Right ventricle myocardium superior (tissue), 1 donor: ENCODE data around the gene TUBG2. TPM values are rescaled to one million over a fixed set of nuclear protein-coding genes. Genes with fewer than 3 reads are reported as not detected.
A peak's percentile ranks its signal among the peaks of the same experiment; 100 is the strongest.
"Not testable (repeated sequence)": the region's sequence is repeated elsewhere in the genome, so short reads cannot be mapped to it uniquely, and the experiment has no call there.

Experiments
- ATAC-seq: fragments of 200-7000 bp; cut with Tn5 transposase; one replicate; pipeline ENCODE4 v1.9.1; 2020; ENCODE audit warnings: mild to moderate bottlenecking; ENCODE audit not compliant: poor library complexity
- DNase-seq: peaks from one replicate; pipeline ENCODE4 v3.0.0-alpha.2; 2020
- intact Hi-C: fragments of 100-400 bp; cut with DNase I; formaldehyde crosslinking; loops from one replicate; pipeline ENCODE4 v1.11.2; 2022
- total RNA-seq: library from RNA; stranded (reverse); fragmentation: NEBNext Ultra II Directional; extraction: Animal tissue kit (Norgen Biotek cat#: 25700); gene quantifications from one replicate; pipeline ENCODE4 v1.2.1, GENCODE V29; 2021
- donor health status: DM: no; HTN: yes; CAD: no; lungs with severe emphysema.

TUBG2 gene
- total RNA-seq, 1 donor from 2014 or later, result 12.4 TPM

- DNase-seq, result no peak
- ATAC-seq, result no peak
- intact Hi-C loops, result no loop called here
Measured at GRCh38 chr17:42647778-42648177, 11.3 kb upstream of the TUBG2 start.

DNA sequence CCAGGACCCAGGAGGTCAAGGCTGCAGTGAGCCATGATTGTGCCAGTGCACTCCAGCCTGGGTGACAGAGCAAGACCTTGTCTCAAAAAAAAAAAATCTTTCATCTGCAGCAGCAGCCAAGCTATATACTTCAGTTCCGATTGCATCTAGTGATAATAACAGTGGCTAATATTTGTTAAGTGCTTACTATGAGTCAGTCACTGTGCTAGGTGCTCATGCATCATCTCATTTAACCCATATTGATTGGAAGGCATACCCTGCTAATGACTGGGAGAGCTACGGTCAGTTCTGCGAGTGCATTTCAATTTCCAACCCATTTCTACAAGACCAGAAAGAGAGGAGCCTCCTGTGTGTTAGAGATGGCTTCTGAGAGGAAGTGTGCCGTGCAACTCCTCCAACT, 7.7 kb upstream of the TUBG2 start:
- intact Hi-C loops, result no loop called here
- ATAC-seq (no peak), DNase-seq (no peak)

DNA sequence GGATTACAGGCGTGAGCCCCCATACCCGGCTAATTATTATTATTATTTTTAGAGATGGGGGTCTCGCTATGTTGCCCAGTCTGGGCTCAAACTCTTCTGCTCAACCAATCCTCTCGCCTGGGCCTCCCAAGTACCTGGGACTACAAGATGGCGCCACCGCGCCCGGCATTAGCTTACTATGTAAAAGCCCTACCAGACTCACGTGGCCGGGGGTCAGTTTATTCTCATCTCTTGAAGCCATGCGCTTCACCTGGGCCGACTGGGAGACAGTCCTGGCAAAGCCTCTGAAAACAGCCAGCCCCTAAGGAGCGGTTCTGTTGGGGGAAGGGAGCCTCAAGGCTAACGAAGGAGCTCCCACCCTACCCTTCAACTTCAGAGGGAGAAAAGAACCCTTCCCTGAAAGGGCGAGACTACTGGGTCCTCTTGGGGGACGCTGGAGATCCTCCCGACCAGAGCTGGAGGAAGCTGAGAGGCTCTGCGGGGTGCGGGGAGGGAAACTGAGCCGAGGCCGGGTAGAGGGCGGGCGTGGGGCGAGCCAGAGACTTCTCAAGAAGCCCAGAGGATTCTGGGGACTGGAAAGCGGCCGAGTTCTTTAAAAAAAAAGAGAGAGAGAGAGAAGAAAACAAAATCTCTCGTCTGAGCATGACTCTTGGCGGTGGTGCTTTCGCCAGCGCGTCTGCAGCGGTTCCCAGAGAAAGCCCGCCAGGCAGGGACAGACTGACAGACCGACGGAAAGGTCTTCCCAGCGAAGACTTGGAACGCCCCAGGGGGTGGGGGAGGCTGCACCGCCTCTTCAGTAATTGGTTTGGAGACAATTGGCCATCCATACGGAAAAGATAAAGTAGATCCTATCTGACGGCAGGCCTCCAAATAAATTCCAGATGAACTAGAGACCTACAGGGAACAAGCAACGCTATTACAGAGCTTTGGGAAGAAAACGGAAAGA, 5.6 kb upstream of the TUBG2 start:
- DNase-seq (peak; percentile 82), ATAC-seq (peak; percentile 88)
- intact Hi-C loops, result no loop called here

DNA sequence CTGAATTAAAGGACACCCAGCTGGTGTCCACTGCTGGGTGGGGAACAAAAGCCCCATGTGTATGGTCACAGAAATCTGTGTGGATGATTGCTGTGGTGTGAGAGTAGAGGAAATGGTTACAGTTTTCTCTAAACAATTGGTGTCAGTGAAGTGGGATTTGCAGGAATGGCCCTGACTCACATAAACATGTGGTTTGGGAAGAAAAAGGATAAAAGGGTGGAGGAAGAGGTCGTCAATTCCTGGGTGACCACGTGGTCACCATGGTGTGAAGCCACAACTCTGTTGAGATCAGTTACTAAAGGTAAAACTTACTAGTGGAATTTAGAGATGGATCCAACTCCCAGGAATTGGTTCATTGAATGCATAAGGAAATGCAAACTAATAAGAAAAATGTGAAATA, 3.6 kb upstream of the TUBG2 start:
- no peak for DNase-seq
- intact Hi-C loops, result no loop called here
- no peak for ATAC-seq

- intact Hi-C loops, result no loop called here
- no peak for ATAC-seq
Measured at GRCh38 chr17:42657824-42658588, 1.1 kb upstream of the TUBG2 start.

GRCh38 chr17:42659932-42660274, 819 bp downstream of the TUBG2 start:
- ATAC-seq, result peak; percentile 26
- intact Hi-C loops, DNase-seq: not testable (repeated sequence)

More at GRCh38 chr17:42657824-42658588, 1.1 kb upstream of the TUBG2 start:
- DNase-seq, result no peak

DNA sequence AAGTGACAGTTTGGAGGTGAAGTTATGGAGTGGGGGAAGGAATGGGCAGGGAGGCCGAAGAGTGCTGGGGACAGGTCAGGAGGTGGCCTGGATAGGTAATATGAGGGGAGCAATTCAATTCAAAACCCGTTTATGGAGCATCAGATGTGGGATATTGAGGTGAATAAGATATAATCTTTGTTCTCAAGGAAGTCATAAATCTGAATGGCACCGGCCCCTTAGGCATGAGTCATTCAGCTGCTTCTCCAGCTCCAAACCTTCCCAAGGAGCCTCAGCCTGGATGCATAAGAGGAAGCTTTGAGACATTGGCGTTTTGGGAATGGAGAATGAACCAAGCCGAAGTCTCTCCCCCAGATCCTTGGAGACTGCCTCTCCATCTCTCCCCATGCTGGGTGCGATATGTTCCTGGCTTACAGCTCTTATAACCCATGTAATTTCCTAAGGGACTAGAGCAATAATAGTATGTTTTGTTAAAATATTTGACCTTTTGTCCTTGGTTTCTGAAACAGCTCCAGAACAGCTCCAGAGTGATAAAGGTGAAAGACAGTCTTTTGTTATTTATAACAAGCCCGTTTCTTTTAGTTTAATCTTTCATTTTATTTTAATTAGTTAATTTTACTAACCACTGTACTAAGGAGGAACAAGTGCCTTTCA, 1.7 kb downstream of the TUBG2 start:
- intact Hi-C loops, result no loop called here
- DNase-seq, result no peak
- ATAC-seq, result no peak

DNA sequence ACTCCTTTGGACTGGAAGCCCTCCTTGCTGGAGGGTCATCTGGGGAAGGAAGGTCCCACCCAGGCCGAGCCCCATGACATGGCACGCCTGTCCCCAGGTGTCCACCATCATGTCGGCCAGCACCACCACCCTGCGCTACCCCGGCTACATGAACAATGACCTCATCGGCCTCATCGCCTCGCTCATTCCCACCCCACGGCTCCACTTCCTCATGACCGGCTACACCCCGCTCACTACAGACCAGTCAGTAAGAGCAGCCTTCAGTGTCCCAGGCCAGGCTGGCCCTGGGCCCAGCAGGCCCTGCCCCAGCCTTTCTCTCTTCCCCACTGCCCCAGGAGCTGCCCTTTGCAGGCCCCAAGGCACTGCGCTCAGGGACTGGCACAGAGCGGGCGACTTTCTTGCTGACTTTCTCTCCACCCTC, 6.5 kb downstream of the TUBG2 start:
- DNase-seq (no peak), ATAC-seq (no peak)
- intact Hi-C loops, result no loop called here

GRCh38 chr17:42666126-42666525, 7.0 kb downstream of the TUBG2 start:
- DNase-seq, intact Hi-C loops, ATAC-seq: not testable (repeated sequence)

DNA sequence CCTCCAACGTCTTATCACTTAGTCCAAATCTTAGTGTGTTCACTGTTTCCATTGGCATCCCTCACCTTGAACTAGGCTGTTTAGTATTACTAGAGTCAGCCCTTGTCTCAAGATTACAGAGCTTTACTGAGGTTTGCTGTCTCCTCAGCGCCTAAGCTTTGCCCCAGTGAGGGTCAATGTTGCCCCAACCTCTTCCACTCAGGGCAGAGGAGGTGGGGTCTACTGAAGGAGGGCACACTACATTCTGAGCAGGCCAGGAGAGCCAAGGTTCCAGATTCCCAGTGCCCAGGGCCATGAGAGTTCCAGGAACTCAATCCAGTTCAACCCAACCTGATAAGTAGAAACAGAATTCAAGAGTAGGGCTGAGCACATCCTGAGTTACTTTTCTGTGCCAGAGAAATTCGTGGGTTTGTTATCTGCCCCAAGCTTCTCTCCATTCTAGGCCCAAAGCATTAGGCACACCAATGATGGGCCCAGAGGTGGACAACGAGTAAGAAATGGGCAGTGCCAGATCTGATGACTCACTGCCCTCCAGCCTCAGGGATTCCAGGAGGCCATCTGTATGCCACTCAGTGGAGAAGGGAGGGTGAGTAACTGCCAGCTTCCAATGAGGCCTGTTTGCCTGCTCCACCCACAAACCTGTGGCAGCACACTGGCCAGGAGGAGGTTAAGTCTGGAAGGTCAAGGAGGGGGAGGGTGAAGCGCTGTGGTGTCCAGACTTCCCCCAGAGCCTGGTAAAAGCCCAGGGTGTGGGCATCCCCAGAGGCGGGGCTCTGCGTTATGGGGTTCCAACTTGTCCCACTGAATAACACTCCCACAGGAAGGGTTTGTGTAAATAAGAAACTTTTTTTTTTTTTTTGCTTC, 8.2 kb downstream of the TUBG2 start:
- intact Hi-C loops, result no loop called here
- ATAC-seq, result peak; percentile 49
- no peak for DNase-seq

DNA sequence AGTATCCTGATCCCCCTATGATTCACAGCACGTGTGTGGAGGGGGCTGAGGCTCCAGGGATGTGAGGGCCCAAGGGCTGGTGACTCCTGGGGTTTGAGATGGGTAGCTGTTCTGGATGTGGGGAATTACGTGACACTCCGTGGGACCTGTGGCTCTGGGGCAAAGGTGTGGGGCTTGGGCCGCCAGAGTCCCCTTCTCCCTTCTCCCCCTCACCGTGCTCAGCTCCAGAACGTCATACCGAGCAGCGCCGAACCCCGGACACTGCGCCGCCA, 10.6 kb downstream of the TUBG2 start:
- ATAC-seq, result no peak
- no peak for DNase-seq
- intact Hi-C loops, result no loop called here

DNA sequence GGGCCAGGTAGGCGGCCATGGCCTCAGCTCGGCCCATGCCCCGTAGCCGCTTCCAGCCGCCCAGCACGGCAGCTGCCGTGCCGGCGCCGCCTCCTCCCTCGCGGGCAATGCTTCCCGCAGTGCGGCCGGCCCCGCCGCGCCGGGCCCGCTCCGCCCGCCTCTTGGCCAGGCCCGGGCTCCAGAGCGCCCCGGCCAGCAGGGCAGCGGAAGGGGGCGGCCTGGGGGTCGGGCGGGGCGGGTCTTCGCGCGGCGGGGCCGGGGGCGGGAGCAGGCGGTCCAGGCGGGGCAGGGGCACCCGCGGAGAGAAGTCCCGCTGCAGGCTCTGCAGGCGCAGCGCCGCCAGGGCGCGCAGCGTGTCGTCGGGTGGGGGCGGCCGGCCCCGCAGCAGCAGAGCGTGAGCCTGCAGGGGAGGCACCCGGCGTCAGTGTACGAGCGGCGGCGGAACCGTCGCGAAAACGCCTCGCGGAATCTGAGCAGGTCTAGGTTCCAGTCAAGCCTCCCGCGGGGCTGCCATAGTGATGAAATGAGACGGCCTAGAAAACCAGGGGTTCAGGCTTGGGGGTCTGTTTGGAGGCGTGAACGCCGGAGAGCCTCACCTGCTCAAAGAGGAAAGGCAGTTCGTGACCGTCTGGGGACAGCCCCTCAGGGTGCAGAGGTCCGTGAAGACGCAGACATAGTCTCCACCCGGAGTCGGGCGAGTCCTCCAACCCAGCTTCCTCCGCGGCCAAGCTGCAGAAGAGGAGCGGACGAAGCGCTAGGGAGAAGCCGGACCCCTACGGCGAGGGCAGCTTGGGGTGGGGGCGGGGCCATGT, 11.1 kb downstream of the TUBG2 start:
- no peak for ATAC-seq
- intact Hi-C loops, result no loop called here
- no peak for DNase-seq

GRCh38 chr17:42670789-42671657, 11.9 kb downstream of the TUBG2 start:
- no peak for ATAC-seq
- DNase-seq, result no peak
- intact Hi-C loops, result no loop called here

DNA sequence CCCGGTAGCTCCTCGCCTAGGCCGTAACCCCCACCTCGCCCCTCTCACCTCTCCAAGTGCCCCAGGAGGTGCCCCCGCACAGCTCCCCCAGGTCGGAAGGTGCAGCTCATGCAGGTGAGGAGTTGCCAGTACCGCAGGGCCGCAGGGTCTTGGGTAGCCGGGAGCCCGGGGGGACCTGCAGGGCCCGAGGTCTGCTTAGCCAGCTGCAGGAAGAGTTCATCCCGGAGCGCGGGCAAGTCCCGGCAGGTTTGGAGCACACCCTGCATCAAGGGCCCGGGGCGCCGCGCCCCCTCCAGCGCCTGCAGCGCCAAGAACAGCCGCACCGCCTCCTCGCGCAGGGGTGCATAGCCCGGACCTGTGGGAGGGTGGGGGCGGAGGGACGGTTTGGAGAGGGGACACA, 13.0 kb downstream of the TUBG2 start:
- ATAC-seq, result no peak
- intact Hi-C loops, result no loop called here
- no peak for DNase-seq

DNA sequence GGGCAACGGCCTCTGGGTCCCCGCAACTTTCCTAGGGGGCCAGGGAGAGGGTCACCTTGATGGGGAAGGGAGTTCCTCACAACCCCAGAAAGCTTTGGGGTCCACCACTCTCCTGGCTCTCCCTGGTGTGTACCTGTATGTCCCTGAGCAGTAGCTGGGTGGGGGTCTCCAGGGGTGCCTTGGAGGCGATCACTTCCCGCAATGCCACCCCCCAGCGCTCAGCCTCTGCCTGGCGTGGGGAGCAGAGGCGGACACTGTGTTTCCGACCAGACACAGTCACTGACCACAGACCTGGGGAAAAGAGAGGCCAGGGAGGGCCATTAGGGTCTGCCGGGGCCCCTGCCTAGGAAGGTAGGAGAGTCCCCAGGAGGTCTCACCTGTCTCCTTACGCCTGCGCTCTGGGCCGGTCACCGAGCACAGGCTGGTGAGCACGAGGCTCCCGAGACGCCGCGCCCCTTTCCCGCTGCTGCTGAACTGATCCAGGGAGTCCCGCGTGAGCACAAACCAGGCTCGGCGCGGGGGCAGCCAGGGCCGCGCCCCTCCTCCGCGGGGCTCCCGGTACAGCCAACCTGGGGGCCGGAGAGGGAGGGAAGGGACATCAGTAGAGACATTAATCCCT, 14.3 kb downstream of the TUBG2 start:
- DNase-seq (no peak), ATAC-seq (no peak)
- intact Hi-C loops, result no loop called here

- ATAC-seq, result no peak
- peak; percentile 81 for DNase-seq
- intact Hi-C loops, result no loop called here
Measured at GRCh38 chr17:42673885-42674754, 15.0 kb downstream of the TUBG2 start.
